ENCODE results near the gene PLCL1.

Gene PLCL1

GRCh38 chr2:197897960-197898678, 93.7 kb downstream of the PLCL1 start:
- Histone ChIP-seq H3K9me3 (ENCODE audit: control insufficient read depth, low read length) (no peaks in the 10 kb centered on the region), H3K4me1 (ENCODE audit: control insufficient read depth, insufficient read depth, low read length) (no peaks in the 10 kb centered on the region), H3K4me3 (ENCODE audit: insufficient read depth, low read depth, low read length) (no peak overlapping the region), H3K36me3 (ENCODE audit: control insufficient read depth, insufficient read depth, low read length) (no peaks in the 10 kb centered on the region), H3K27me3 (ENCODE audit: control insufficient read depth, insufficient read depth, low read length, poor library complexity, severe bottlenecking) (no peaks in the 10 kb centered on the region), H3K27ac (ENCODE audit: insufficient read depth, low read depth, low read length, poor library complexity, severe bottlenecking) (no peak overlapping the region)
- 94 to 96% methylated on average over 4 of the region's 4 CpGs for WGBS, 2 experiments

- Histone ChIP-seq H3K9me3 (ENCODE audit: control insufficient read depth, low read length) (no peaks in the 10 kb centered on the region), H3K36me3 (ENCODE audit: control insufficient read depth, insufficient read depth, low read length) (no peaks in the 10 kb centered on the region), H3K27ac (ENCODE audit: insufficient read depth, low read depth, low read length, poor library complexity, severe bottlenecking) (no peak overlapping the region), H3K4me1 (ENCODE audit: control insufficient read depth, insufficient read depth, low read length) (no peaks in the 10 kb centered on the region), H3K27me3 (ENCODE audit: control insufficient read depth, insufficient read depth, low read length, poor library complexity, severe bottlenecking) (no peaks in the 10 kb centered on the region), H3K4me3 (ENCODE audit: insufficient read depth, low read depth, low read length) (no peak overlapping the region)
- 89 to 95% methylated on average over 1 to 2 of the region's 2 CpGs for WGBS, 2 experiments
Observed at GRCh38 chr2:197904446-197904845, 100.1 kb downstream of the PLCL1 start.

- 89 to 96% methylated on average over 3 of the region's 3 CpGs for WGBS, 2 experiments
- H3K9me3 ChIP-seq (ENCODE audit: control insufficient read depth, low read length): no peaks in the 10 kb centered on the region
- no peaks in the 10 kb centered on the region for H3K36me3 ChIP-seq (ENCODE audit: control insufficient read depth, insufficient read depth, low read length)
- no peaks in the 10 kb centered on the region for H3K4me1 ChIP-seq (ENCODE audit: control insufficient read depth, insufficient read depth, low read length)
- no peak overlapping the region for H3K27ac ChIP-seq (ENCODE audit: insufficient read depth, low read depth, low read length, poor library complexity, severe bottlenecking)
- no peaks in the 10 kb centered on the region for H3K27me3 ChIP-seq (ENCODE audit: control insufficient read depth, insufficient read depth, low read length, poor library complexity, severe bottlenecking)
- H3K4me3 ChIP-seq (ENCODE audit: insufficient read depth, low read depth, low read length): no peak overlapping the region
Observed at GRCh38 chr2:197908156-197908555, 103.8 kb downstream of the PLCL1 start.

- Histone ChIP-seq H3K36me3 (ENCODE audit: control insufficient read depth, insufficient read depth, low read length) (no peaks in the 10 kb centered on the region), H3K4me1 (ENCODE audit: control insufficient read depth, insufficient read depth, low read length) (no peaks in the 10 kb centered on the region), H3K27ac (ENCODE audit: insufficient read depth, low read depth, low read length, poor library complexity, severe bottlenecking) (no peak overlapping the region), H3K4me3 (ENCODE audit: insufficient read depth, low read depth, low read length) (no peak overlapping the region), H3K9me3 (ENCODE audit: control insufficient read depth, low read length) (no peaks in the 10 kb centered on the region), H3K27me3 (ENCODE audit: control insufficient read depth, insufficient read depth, low read length, poor library complexity, severe bottlenecking) (no peaks in the 10 kb centered on the region)
- 88 to 93% methylated on average over 7 to 8 of the region's 8 CpGs for WGBS, 2 experiments
Observed at GRCh38 chr2:197908990-197909776, 104.8 kb downstream of the PLCL1 start.

- no peak overlapping the region for H3K27ac ChIP-seq (ENCODE audit: insufficient read depth, low read depth, low read length, poor library complexity, severe bottlenecking)
- no peaks in the 10 kb centered on the region for H3K27me3 ChIP-seq (ENCODE audit: control insufficient read depth, insufficient read depth, low read length, poor library complexity, severe bottlenecking)
- no peak overlapping the region for H3K4me3 ChIP-seq (ENCODE audit: insufficient read depth, low read depth, low read length)
- 76 to 86% methylated on average over 3 of the region's 3 CpGs for WGBS, 2 experiments
- no peaks in the 10 kb centered on the region for H3K36me3 ChIP-seq (ENCODE audit: control insufficient read depth, insufficient read depth, low read length)
- H3K4me1 ChIP-seq (ENCODE audit: control insufficient read depth, insufficient read depth, low read length): no peaks in the 10 kb centered on the region
- no peaks in the 10 kb centered on the region for H3K9me3 ChIP-seq (ENCODE audit: control insufficient read depth, low read length)
Observed at GRCh38 chr2:197911667-197912066, 107.3 kb downstream of the PLCL1 start.

GRCh38 chr2:197913084-197913483, 108.7 kb downstream of the PLCL1 start:
- Histone ChIP-seq H3K9me3 (ENCODE audit: control insufficient read depth, low read length) (no peaks in the 10 kb centered on the region), H3K27ac (ENCODE audit: insufficient read depth, low read depth, low read length, poor library complexity, severe bottlenecking) (no peak overlapping the region), H3K4me3 (ENCODE audit: insufficient read depth, low read depth, low read length) (no peak overlapping the region), H3K4me1 (ENCODE audit: control insufficient read depth, insufficient read depth, low read length) (no peaks in the 10 kb centered on the region), H3K27me3 (ENCODE audit: control insufficient read depth, insufficient read depth, low read length, poor library complexity, severe bottlenecking) (no peaks in the 10 kb centered on the region), H3K36me3 (ENCODE audit: control insufficient read depth, insufficient read depth, low read length) (no peaks in the 10 kb centered on the region)
- 89 to 98% methylated on average over 3 of the region's 3 CpGs for WGBS, 2 experiments

- Histone ChIP-seq H3K36me3 (ENCODE audit: control insufficient read depth, insufficient read depth, low read length) (no peaks in the 10 kb centered on the region), H3K4me3 (ENCODE audit: insufficient read depth, low read depth, low read length) (no peak overlapping the region), H3K27me3 (ENCODE audit: control insufficient read depth, insufficient read depth, low read length, poor library complexity, severe bottlenecking) (no peaks in the 10 kb centered on the region), H3K4me1 (ENCODE audit: control insufficient read depth, insufficient read depth, low read length) (no peaks in the 10 kb centered on the region), H3K9me3 (ENCODE audit: control insufficient read depth, low read length) (no peaks in the 10 kb centered on the region), H3K27ac (ENCODE audit: insufficient read depth, low read depth, low read length, poor library complexity, severe bottlenecking) (no peak overlapping the region)
- 89 to 92% methylated on average over 2 of the region's 2 CpGs for WGBS, 2 experiments
Observed at GRCh38 chr2:197914778-197915177, 110.4 kb downstream of the PLCL1 start.

GRCh38 chr2:197915548-197916265, 111.3 kb downstream of the PLCL1 start:
- Histone ChIP-seq H3K36me3 (ENCODE audit: control insufficient read depth, insufficient read depth, low read length) (no peaks in the 10 kb centered on the region), H3K27ac (ENCODE audit: insufficient read depth, low read depth, low read length, poor library complexity, severe bottlenecking) (no peak overlapping the region), H3K4me3 (ENCODE audit: insufficient read depth, low read depth, low read length) (no peak overlapping the region), H3K9me3 (ENCODE audit: control insufficient read depth, low read length) (no peaks in the 10 kb centered on the region), H3K4me1 (ENCODE audit: control insufficient read depth, insufficient read depth, low read length) (no peaks in the 10 kb centered on the region), H3K27me3 (ENCODE audit: control insufficient read depth, insufficient read depth, low read length, poor library complexity, severe bottlenecking) (no peaks in the 10 kb centered on the region)
- 87 to 89% methylated on average over 3 of the region's 3 CpGs for WGBS, 2 experiments

- Histone ChIP-seq H3K36me3 (ENCODE audit: control insufficient read depth, insufficient read depth, low read length) (no peaks in the 10 kb centered on the region), H3K27me3 (ENCODE audit: control insufficient read depth, insufficient read depth, low read length, poor library complexity, severe bottlenecking) (no peaks in the 10 kb centered on the region), H3K27ac (ENCODE audit: insufficient read depth, low read depth, low read length, poor library complexity, severe bottlenecking) (no peak overlapping the region), H3K9me3 (ENCODE audit: control insufficient read depth, low read length) (no peaks in the 10 kb centered on the region), H3K4me1 (ENCODE audit: control insufficient read depth, insufficient read depth, low read length) (no peaks in the 10 kb centered on the region), H3K4me3 (ENCODE audit: insufficient read depth, low read depth, low read length) (no peak overlapping the region)
Observed at GRCh38 chr2:197919487-197919886, 115.1 kb downstream of the PLCL1 start.

- H3K4me3 ChIP-seq (ENCODE audit: insufficient read depth, low read depth, low read length): no peak overlapping the region
- no peaks in the 10 kb centered on the region for H3K4me1 ChIP-seq (ENCODE audit: control insufficient read depth, insufficient read depth, low read length)
- H3K36me3 ChIP-seq (ENCODE audit: control insufficient read depth, insufficient read depth, low read length): no peaks in the 10 kb centered on the region
- 93 to 100% methylated on average over 1 of the region's 1 CpG for WGBS, 2 experiments
- no peaks in the 10 kb centered on the region for H3K9me3 ChIP-seq (ENCODE audit: control insufficient read depth, low read length)
- H3K27me3 ChIP-seq (ENCODE audit: control insufficient read depth, insufficient read depth, low read length, poor library complexity, severe bottlenecking): no peaks in the 10 kb centered on the region
- no peak overlapping the region for H3K27ac ChIP-seq (ENCODE audit: insufficient read depth, low read depth, low read length, poor library complexity, severe bottlenecking)
Observed at GRCh38 chr2:197920088-197920487, 115.7 kb downstream of the PLCL1 start.

All from ectodermal cell (in vitro differentiated cells).